GM19397 (cell line): Measurements from ENCODE around the gene BBLN.

Experiments used
- ATAC-seq: cut with Tn5 transposase; IDR thresholded peaks from one replicate; pipeline ENCODE4 v1.9.1; 2021; ENCODE audit warnings: mild to moderate bottlenecking, moderate library complexity; ENCODE audit not compliant: unreplicated experiment

The BBLN gene

GRCh38 chr9:128188209-128188608 is 28.1 kb downstream of the BBLN start:
- ATAC-seq: no peak

DNA sequence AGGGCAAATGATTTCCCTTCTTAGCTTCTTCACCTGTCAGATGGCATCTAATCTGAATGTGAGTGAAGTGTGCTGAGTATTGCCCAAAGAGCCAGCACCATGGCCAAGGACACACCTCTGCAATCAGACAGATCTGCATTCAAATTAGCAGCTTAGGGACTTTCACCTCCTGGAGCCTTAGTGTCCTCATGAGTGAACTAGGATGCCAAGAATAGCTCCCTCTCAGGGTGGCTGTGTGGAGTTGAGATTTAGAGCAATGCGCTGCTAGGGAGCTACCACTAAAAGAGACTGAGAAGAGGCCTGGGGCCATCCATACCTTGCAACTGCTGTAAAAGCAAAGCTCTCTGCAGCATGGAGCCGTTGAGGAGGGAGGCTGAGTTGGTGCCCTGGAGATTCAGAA is 29.9 kb downstream of the BBLN start:
- ATAC-seq: no peak

GRCh38 chr9:128190516-128191405 is 30.7 kb downstream of the BBLN start:
- no peak for ATAC-seq

- peak; percentile 86 for ATAC-seq
Measured at GRCh38 chr9:128191406-128192046, 31.5 kb downstream of the BBLN start, which contains the start of gene CIZ1. CIZ1 (minus strand) TSS chr9:128191572; CDS start chr9:128190857, 715 bp downstream.

DNA sequence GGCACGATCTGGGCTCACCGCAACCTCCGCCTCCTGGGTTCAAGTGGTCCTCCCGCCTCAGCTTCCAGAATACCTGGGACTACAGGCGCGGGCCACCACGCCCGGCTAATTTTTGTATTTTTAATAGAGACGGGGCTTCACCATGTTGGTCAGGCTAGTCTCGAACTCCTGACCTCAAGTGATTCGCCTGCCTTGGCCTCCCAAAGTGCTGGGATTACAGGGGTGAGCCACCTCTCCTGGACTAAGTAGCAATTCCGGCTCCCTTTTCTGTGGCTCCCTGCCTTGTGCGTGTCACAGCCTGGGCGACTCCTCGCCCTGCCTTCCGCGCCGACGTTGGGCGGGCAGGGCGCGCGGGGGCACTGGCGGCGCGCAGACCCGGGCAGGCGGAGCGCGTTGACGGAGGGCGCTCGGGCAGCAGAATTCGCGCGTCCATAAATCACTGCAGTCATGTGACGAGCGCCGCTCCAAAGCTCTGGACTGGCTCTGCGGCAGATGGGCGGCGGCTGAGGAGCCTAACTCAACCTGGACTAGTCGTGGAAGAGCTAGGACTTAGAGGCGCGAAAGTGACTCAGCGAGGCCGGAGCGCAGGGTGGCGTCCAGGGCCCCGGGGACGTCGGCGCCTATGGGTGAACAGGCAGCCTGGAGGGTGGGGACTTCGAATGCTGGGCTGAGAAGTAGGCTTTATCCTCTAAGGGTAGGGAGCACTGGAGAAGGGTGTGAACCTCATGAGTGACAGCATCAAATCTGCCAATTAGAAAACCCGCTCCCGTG is 32.7 kb downstream of the BBLN start:
- no peak for ATAC-seq

DNA sequence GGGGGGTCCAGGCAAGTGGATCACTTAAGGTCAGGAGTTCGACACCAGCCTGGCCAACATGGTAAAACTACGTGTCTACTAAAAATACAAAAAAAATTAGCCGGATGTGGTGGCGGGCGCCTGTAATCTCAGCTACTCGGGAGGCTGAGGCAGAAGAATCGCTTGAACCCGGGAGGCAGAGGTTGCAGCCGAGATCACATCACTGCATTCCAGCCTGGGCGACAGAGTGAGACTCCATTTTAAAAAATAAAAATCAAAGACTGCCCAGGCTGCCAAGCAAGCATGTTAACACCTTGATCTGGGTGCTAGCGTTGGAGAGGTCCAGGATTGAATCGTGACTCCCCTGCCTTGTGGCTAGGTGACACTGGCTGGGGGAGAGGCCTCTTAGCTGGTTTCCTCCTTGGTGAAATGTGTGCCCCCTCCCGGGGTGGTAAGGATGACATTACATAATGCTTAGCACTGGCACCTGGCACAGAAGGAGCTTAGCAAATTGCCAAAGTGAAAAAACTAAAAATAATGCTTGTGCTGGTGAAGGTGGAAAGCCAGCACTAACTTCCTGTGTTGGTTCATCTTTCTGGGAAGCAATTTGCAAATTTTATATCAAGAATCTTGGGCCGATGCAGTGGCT is 33.5 kb downstream of the BBLN start:
- ATAC-seq: no peak

GRCh38 chr9:128201441-128202369 is 41.6 kb downstream of the BBLN start:
- ATAC-seq: no peak

- ATAC-seq: no peak
Measured at GRCh38 chr9:128202648-128203023, 42.6 kb downstream of the BBLN start.

DNA sequence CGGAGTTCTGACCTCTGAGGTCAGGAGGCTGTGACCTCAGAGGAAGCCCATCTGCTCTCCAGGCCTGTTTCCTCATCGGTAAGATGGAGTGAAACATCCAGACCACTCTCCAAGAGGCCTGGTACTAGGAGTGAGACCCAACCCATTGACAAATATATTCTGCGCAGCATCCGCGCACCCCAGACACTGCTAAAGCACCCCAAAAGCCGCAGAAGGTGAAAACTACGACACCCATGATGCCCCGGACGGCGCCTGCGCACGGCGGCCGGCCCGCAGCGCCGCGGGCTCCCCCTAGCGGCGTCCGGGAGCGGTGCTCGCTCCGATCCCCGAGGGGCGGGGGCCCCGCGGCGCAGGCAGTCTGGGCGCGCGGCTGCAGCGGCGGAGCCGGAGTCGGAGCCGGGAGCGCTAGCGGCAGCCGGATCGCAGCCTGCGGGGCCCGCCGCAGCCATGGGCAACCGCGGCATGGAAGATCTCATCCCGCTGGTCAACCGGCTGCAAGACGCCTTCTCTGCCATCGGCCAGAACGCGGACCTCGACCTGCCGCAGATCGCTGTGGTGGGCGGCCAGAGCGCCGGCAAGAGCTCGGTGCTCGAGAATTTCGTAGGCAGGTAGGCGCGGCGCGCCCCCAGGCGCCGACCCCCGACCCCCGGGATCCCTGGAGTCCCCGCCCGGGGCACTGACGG is 43.1 kb downstream of the BBLN start, which contains the start of gene DNM1:
TSS of gene DNM1 (plus strand) at position 356 of the 683 bp plus-strand sequence. CDS start at position 448, 92 bp downstream.
- ATAC-seq: no peak

- ATAC-seq: no peak
Measured at GRCh38 chr9:128203707-128204551, 43.9 kb downstream of the BBLN start.

- no peak for ATAC-seq
Measured at GRCh38 chr9:128204858-128205257, 44.8 kb downstream of the BBLN start.

- ATAC-seq: no peak
Measured at GRCh38 chr9:128205296-128205944, 45.4 kb downstream of the BBLN start.

DNA sequence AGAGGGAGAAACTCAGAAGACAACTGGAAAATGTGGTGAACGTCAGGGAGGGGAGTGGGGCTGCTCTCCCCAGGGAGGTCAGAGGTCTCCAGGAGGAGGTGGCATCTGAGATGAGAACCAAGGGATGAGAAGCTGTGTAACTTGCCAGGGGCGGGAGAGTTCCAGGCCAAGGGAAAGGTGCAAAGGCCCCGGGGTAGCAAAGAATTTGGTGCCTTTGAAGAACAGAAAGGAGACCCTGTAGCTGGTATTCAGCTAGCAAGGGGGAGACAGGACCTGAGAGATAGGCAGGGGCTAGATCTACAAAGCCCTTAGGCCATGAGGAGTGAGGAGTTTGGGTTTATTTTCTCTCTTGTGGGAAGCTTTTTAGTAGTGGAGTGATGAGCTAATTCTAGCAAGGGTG is 46.4 kb downstream of the BBLN start:
- ATAC-seq: no peak

DNA sequence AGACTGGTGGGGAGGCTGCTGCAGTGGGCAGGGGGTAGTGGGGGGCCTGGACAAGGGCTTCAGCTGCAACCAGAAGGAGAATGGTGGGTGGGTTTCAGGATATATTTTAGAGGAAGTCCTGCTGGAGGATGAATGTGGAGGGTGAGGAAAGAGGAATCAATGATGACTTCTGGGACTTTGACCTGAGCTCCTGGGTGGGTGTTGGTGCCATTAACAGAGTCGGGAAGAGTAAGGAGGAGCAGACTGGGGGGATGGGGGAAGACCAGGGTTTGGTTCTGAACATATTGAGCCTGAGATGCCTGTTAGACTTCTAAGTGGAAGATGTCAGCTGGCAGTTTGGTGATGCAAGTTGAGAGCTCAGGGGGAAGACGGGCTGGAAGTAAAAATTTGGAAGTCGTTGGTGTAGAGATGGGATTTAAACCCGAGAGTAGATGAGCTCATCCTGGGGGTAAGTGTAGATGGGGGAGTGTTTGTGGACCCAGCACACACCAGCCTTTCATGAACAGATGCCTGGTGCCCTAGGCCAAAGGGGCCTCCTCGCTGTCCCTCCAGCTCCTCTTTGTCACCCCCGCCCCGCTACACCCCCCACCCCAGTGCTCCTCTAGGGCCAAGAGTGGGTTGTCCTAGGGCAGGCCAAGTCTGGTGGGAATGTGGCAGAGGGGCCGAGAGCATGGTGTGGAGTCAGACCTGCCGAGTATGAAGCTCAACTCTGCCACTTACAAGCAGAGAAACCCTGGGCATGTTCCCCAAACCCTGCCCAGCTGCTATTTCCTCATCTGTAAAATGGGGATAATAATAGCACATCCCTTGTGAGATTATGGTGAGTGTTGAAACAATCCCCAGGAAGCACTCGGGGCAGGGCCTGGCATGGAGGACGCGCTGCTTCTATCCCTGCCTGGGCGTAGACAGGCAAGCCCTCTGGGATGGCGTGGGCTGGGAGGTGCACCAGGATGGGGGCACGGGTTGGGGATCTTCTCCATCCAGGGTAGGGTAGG is 47.1 kb downstream of the BBLN start:
- no peak for ATAC-seq

DNA sequence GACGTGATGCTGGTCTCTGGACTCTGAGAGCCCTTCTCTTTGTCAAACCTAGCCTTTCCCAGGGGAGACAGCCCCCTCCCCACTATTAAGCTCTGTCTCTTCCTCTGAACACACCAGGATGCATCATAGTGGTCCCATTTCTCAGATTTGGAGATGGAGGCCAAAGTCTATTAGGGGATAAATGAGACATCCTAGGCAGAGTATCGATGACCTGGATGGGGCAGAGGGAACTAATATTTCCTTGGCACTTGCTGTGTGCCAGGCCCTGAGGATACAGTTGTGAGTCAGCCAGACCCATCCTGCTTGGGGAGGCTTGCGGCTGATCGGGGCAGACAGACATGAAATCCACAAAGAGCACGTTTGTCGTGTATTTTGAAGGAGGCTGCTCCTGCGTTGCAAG is 48.3 kb downstream of the BBLN start:
- no peak for ATAC-seq

GRCh38 chr9:128208946-128209669 is 49.0 kb downstream of the BBLN start:
- ATAC-seq: no peak
